ENCODE results near the gene MRPS18A. TPM values are rescaled to one million over a fixed set of nuclear protein-coding genes. Genes with fewer than 3 reads are reported as not detected.
"Not testable (repeated sequence)": the region's sequence is repeated elsewhere in the genome, so short reads cannot be mapped to it uniquely, and the experiment has no call there.

Gene MRPS18A
- total RNA-seq, 2 experiments from 2014 or later, result 37.3 to 46.4 TPM

GRCh38 chr6:43702534-43703440, 15.2 kb upstream of the MRPS18A start:
- ChIA-PET CTCF (interaction anchor here (0.6 to 0.9 kb wide), 2 partner anchors 9 to 148 kb away, joined by 3 read pairs; no protein-coding TSS in a partner anchor), POLR2A (no interaction called here)
- Mint-ChIP-seq H3K36me3 (ENCODE audit: low read depth) (no peaks in the 10 kb centered on the region), H3K4me1 (peaks cover 8% of the 10 kb centered on the region), H3K4me3 (no peak overlapping the region), H3K27ac (no peak overlapping the region), H3K27me3 (peaks cover 46% of the 10 kb centered on the region), H3K9me3 (no peaks in the 10 kb centered on the region)
- DNase-seq, result no peak

- ChIA-PET POLR2A (no interaction called here), CTCF (interaction anchor here (2.1 kb wide), 1 partner anchor 10 kb away, joined by 6 read pairs; no protein-coding TSS in a partner anchor)
- no peak overlapping the region for H3K27ac Mint-ChIP-seq
- H3K4me1 Mint-ChIP-seq, result peaks cover 8% of the 10 kb centered on the region
- peaks cover 44% of the 10 kb centered on the region for H3K27me3 Mint-ChIP-seq
- no peaks in the 10 kb centered on the region for H3K36me3 Mint-ChIP-seq (ENCODE audit: low read depth)
- H3K9me3 Mint-ChIP-seq, result no peaks in the 10 kb centered on the region
- no peak for DNase-seq
- H3K4me3 Mint-ChIP-seq, result no peak overlapping the region
Measured at GRCh38 chr6:43702171-43702533, 14.6 kb upstream of the MRPS18A start.

- DNase-seq; H3K4me3 Mint-ChIP-seq; H3K36me3 Mint-ChIP-seq (ENCODE audit: low read depth); H3K27ac Mint-ChIP-seq; H3K4me1 Mint-ChIP-seq; H3K9me3 Mint-ChIP-seq; POLR2A ChIA-PET: not testable (repeated sequence)
- peaks cover 34% of the 10 kb centered on the region for H3K27me3 Mint-ChIP-seq
- CTCF ChIA-PET, result interaction anchor here (0.6 to 2.1 kb wide), 3 partner anchors 9 to 647 kb away, joined by 3 to 6 read pairs (median 3); no protein-coding TSS in a partner anchor
Measured at GRCh38 chr6:43700939-43701560, 13.5 kb upstream of the MRPS18A start.

GRCh38 chr6:43699564-43700186, 12.1 kb upstream of the MRPS18A start:
- no peaks in the 10 kb centered on the region for H3K36me3 Mint-ChIP-seq (ENCODE audit: low read depth)
- H3K4me1 Mint-ChIP-seq, result no peaks in the 10 kb centered on the region
- H3K9me3 Mint-ChIP-seq, result no peaks in the 10 kb centered on the region
- ChIA-PET POLR2A (no interaction called here), CTCF (no interaction called here)
- H3K27me3 Mint-ChIP-seq, result peaks cover 25% of the 10 kb centered on the region
- no peak for DNase-seq
- no peak overlapping the region for H3K27ac Mint-ChIP-seq
- H3K4me3 Mint-ChIP-seq, result no peak overlapping the region

GRCh38 chr6:43698584-43699349, 11.2 kb upstream of the MRPS18A start:
- no peak overlapping the region for H3K4me3 Mint-ChIP-seq
- H3K27me3 Mint-ChIP-seq, result peaks cover 22% of the 10 kb centered on the region
- no peaks in the 10 kb centered on the region for H3K9me3 Mint-ChIP-seq
- no peaks in the 10 kb centered on the region for H3K36me3 Mint-ChIP-seq (ENCODE audit: low read depth)
- ChIA-PET CTCF (interaction anchor here (1.0 kb wide), 1 partner anchor 13 kb away, joined by 3 read pairs; no protein-coding TSS in a partner anchor), POLR2A (no interaction called here)
- H3K27ac Mint-ChIP-seq, result no peak overlapping the region
- H3K4me1 Mint-ChIP-seq, result no peaks in the 10 kb centered on the region
- DNase-seq, result no peak

GRCh38 chr6:43697421-43697820, 9.8 kb upstream of the MRPS18A start:
- no peaks in the 10 kb centered on the region for H3K9me3 Mint-ChIP-seq
- ChIA-PET CTCF (no interaction called here), POLR2A (no interaction called here)
- H3K27ac Mint-ChIP-seq, result no peak overlapping the region
- DNase-seq, result no peak
- H3K36me3 Mint-ChIP-seq (ENCODE audit: low read depth), result no peaks in the 10 kb centered on the region
- H3K4me1 Mint-ChIP-seq, result no peaks in the 10 kb centered on the region
- H3K27me3 Mint-ChIP-seq, result peaks cover 16% of the 10 kb centered on the region
- H3K4me3 Mint-ChIP-seq, result no peak overlapping the region

GRCh38 chr6:43695967-43696291, 8.3 kb upstream of the MRPS18A start:
- CTCF ChIA-PET, result no interaction called here
- no peak overlapping the region for H3K27ac Mint-ChIP-seq
- H3K4me1 Mint-ChIP-seq, result no peaks in the 10 kb centered on the region
- peaks cover 11% of the 10 kb centered on the region for H3K27me3 Mint-ChIP-seq
- no peak for DNase-seq
- no peak overlapping the region for H3K4me3 Mint-ChIP-seq
- no peaks in the 10 kb centered on the region for H3K36me3 Mint-ChIP-seq (ENCODE audit: low read depth)
- POLR2A ChIA-PET, result no interaction called here
- H3K9me3 Mint-ChIP-seq, result no peaks in the 10 kb centered on the region

GRCh38 chr6:43695215-43695966, 7.8 kb upstream of the MRPS18A start:
- CTCF ChIA-PET, result interaction anchor here (0.8 kb wide), 1 partner anchor 32 kb away, joined by 3 read pairs; no protein-coding TSS in a partner anchor
- Mint-ChIP-seq H3K4me1 (no peaks in the 10 kb centered on the region), H3K9me3 (no peaks in the 10 kb centered on the region), H3K27ac (no peak overlapping the region), H3K27me3 (peaks cover 11% of the 10 kb centered on the region), H3K36me3 (ENCODE audit: low read depth) (no peaks in the 10 kb centered on the region), H3K4me3 (no peak overlapping the region)
- DNase-seq, result no peak
- POLR2A ChIA-PET, result no interaction called here

- no peak for DNase-seq
- Mint-ChIP-seq H3K36me3 (ENCODE audit: low read depth) (peaks cover 7% of the 10 kb centered on the region), H3K4me3 (no peak overlapping the region), H3K9me3 (no peaks in the 10 kb centered on the region), H3K27ac (no peak overlapping the region), H3K4me1 (peaks cover 30% of the 10 kb centered on the region), H3K27me3 (peaks cover 2% of the 10 kb centered on the region)
- POLR2A ChIA-PET, result no interaction called here
- CTCF ChIA-PET, result interaction anchor here (0.9 to 1.4 kb wide), 4 partner anchors 22 to 389 kb away, joined by 3 to 9 read pairs (median 3); partner anchors contain the start of gene VEGFA
Measured at GRCh38 chr6:43689421-43689820, 1.8 kb upstream of the MRPS18A start.

GRCh38 chr6:43687079-43687436, 533 bp downstream of the MRPS18A start:
- Mint-ChIP-seq H3K27ac (peak overlapping the region; percentile 91), H3K4me1 (peaks cover 42% of the 10 kb centered on the region), H3K9me3 (no peaks in the 10 kb centered on the region), H3K36me3 (ENCODE audit: low read depth) (peaks cover 10% of the 10 kb centered on the region), H3K27me3 (no peaks in the 10 kb centered on the region), H3K4me3 (peak overlapping the region; percentile 93)
- no peak for DNase-seq
- CTCF ChIA-PET, result interaction anchor here (1.1 to 1.3 kb wide), 2 partner anchors 17 to 22 kb away, joined by 3 to 4 read pairs; no protein-coding TSS in a partner anchor
- POLR2A ChIA-PET, result no interaction called here

GRCh38 chr6:43683708-43684455, 3.7 kb downstream of the MRPS18A start:
- no peak overlapping the region for H3K27ac Mint-ChIP-seq

More at GRCh38 chr6:43683708-43684455, 3.7 kb downstream of the MRPS18A start:
- Mint-ChIP-seq H3K36me3 (ENCODE audit: low read depth) (peaks cover 21% of the 10 kb centered on the region), H3K9me3 (no peaks in the 10 kb centered on the region), H3K27me3 (no peaks in the 10 kb centered on the region), H3K4me3 (no peak overlapping the region), H3K4me1 (peaks cover 42% of the 10 kb centered on the region)
- ChIA-PET CTCF (no interaction called here), POLR2A (interaction anchor here (0.7 kb wide), 1 partner anchor 56 kb away, joined by 3 read pairs; no protein-coding TSS in a partner anchor)
- no peak for DNase-seq
